ENCODE results near the gene GTF2A1.
A peak's percentile ranks its signal among the peaks of the same experiment; 100 is the strongest.

The GTF2A1 gene

GRCh38 chr14:81138429-81138828 lies 82.3 kb downstream of the GTF2A1 start:
- no peak overlapping the region for H3K4me3 ChIP-seq (ENCODE audit: low read depth, low read length)
- DNase-seq (ENCODE audit: low read depth), result no peak
- TF ChIP-seq POLR2A (IDR thresholded peaks at IDR 0.05; ENCODE audit: extremely low read depth, insufficient read length) (no peak), MYC (IDR thresholded peaks at IDR 0.05; ENCODE audit: low read depth, low read length) (no peak), MAX (IDR thresholded peaks at IDR 0.05; ENCODE audit: low read depth, low read length) (no peak)
- TF ChIP-seq, protein P1, sequence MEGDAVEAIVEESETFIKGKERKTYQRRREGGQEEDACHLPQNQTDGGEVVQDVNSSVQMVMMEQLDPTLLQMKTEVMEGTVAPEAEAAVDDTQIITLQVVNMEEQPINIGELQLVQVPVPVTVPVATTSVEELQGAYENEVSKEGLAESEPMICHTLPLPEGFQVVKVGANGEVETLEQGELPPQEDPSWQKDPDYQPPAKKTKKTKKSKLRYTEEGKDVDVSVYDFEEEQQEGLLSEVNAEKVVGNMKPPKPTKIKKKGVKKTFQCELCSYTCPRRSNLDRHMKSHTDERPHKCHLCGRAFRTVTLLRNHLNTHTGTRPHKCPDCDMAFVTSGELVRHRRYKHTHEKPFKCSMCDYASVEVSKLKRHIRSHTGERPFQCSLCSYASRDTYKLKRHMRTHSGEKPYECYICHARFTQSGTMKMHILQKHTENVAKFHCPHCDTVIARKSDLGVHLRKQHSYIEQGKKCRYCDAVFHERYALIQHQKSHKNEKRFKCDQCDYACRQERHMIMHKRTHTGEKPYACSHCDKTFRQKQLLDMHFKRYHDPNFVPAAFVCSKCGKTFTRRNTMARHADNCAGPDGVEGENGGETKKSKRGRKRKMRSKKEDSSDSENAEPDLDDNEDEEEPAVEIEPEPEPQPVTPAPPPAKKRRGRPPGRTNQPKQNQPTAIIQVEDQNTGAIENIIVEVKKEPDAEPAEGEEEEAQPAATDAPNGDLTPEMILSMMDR (IDR thresholded peaks at IDR 0.05; ENCODE audit: low read depth, low read length), result no peak

DNA sequence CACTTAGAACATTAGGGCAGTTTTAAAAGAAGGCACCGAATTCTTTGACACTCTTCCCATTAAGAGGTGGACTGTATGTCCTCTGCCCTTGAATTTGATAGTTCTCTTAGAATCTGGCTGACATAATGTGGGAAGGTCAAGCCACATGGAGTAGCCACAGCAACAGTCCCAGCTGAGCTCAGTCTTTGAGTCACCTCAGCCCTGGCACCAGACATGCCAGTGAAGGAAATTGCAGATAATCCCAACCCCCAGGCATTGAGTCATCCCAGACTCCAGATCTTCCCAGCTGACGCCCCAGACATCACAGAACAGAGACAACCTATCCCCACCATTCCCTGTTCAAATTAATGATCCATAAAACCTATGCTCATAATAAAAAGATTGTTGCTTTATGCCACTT lies 83.4 kb downstream of the GTF2A1 start:
- TF ChIP-seq MYC (IDR thresholded peaks at IDR 0.05; ENCODE audit: low read depth, low read length), result no peak
- no peak for TF ChIP-seq MAX (IDR thresholded peaks at IDR 0.05; ENCODE audit: low read depth, low read length)
- TF ChIP-seq, protein P1 (IDR thresholded peaks at IDR 0.05; ENCODE audit: low read depth, low read length), result no peak
- TF ChIP-seq POLR2A (IDR thresholded peaks at IDR 0.05; ENCODE audit: extremely low read depth, insufficient read length), result no peak
- no peak for DNase-seq (ENCODE audit: low read depth)
- H3K4me3 ChIP-seq (ENCODE audit: low read depth, low read length), result no peak overlapping the region

DNA sequence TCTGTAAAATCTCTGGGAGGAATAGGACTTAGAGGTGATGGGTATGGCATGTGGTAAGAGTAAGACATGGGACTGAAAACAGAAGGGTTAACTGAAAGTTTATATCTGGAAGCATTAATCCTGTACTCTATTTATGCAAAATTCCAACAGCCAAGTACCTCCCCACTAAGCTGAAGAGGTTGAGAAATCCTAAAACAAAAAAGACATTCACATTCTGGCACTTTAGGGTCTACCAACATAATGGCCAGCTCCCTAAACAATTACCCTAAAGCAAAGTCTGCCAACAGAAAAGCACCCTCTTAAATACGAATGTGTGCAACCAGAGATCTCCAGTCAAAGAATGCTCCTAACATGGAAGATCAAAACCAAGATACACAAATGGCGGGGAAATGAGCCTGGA lies 87.4 kb downstream of the GTF2A1 start:
- no peak for DNase-seq (ENCODE audit: low read depth)
- TF ChIP-seq, protein P1 (IDR thresholded peaks at IDR 0.05; ENCODE audit: low read depth, low read length), result no peak
- TF ChIP-seq POLR2A (IDR thresholded peaks at IDR 0.05; ENCODE audit: extremely low read depth, insufficient read length) (no peak), MYC (IDR thresholded peaks at IDR 0.05; ENCODE audit: low read depth, low read length) (no peak), MAX (IDR thresholded peaks at IDR 0.05; ENCODE audit: low read depth, low read length) (no peak)
- H3K4me3 ChIP-seq (ENCODE audit: low read depth, low read length), result no peak overlapping the region

GRCh38 chr14:81132468-81132867 lies 88.3 kb downstream of the GTF2A1 start:
- no peak overlapping the region for H3K4me3 ChIP-seq (ENCODE audit: low read depth, low read length)
- TF ChIP-seq, protein P1 (IDR thresholded peaks at IDR 0.05; ENCODE audit: low read depth, low read length), result no peak
- TF ChIP-seq MAX (IDR thresholded peaks at IDR 0.05; ENCODE audit: low read depth, low read length) (no peak), MYC (IDR thresholded peaks at IDR 0.05; ENCODE audit: low read depth, low read length) (no peak), POLR2A (IDR thresholded peaks at IDR 0.05; ENCODE audit: extremely low read depth, insufficient read length) (no peak)
- no peak for DNase-seq (ENCODE audit: low read depth)

GRCh38 chr14:81129242-81129641 lies 91.5 kb downstream of the GTF2A1 start:
- TF ChIP-seq POLR2A (IDR thresholded peaks at IDR 0.05; ENCODE audit: extremely low read depth, insufficient read length) (no peak), MAX (IDR thresholded peaks at IDR 0.05; ENCODE audit: low read depth, low read length) (no peak), MYC (IDR thresholded peaks at IDR 0.05; ENCODE audit: low read depth, low read length) (no peak)
- TF ChIP-seq, protein P1 (IDR thresholded peaks at IDR 0.05; ENCODE audit: low read depth, low read length), result no peak
- DNase-seq (ENCODE audit: low read depth), result no peak
- no peak overlapping the region for H3K4me3 ChIP-seq (ENCODE audit: low read depth, low read length)

GRCh38 chr14:81127785-81128184 lies 93.0 kb downstream of the GTF2A1 start:
- TF ChIP-seq, protein P1 (IDR thresholded peaks at IDR 0.05; ENCODE audit: low read depth, low read length), result no peak
- TF ChIP-seq POLR2A (IDR thresholded peaks at IDR 0.05; ENCODE audit: extremely low read depth, insufficient read length) (no peak), MAX (IDR thresholded peaks at IDR 0.05; ENCODE audit: low read depth, low read length) (no peak), MYC (IDR thresholded peaks at IDR 0.05; ENCODE audit: low read depth, low read length) (no peak)
- H3K4me3 ChIP-seq (ENCODE audit: low read depth, low read length), result no peak overlapping the region
- peak; percentile 37 for DNase-seq (ENCODE audit: low read depth)

Data from NB4 (cell line).